Vagina (tissue), 2 donors: ENCODE results near the gene MGLL.

Experiments
- POLR2A ChIP-seq, 2 donors: fragments of 450-650 bp; IDR thresholded peaks; one replicate each; pipeline ENCODE4 v1.6.1; 2017; ENCODE audit warnings: antibody characterized with exemption in 2 of 2, mild to moderate bottlenecking in 2 of 2, moderate library complexity in 2 of 2
- POLR2AphosphoS5 ChIP-seq, 2 donors: sonication (generic); formaldehyde crosslinking; IDR thresholded peaks; one replicate each; pipeline ENCODE4 v1.9.0; 2017; ENCODE audit warnings: antibody characterized with exemption in 2 of 2, mild to moderate bottlenecking in 2 of 2, low read depth in 1 of 2; ENCODE audit not compliant: insufficient read depth in 1 of 2
- TF ChIP-seq, protein P1 (sequence below), 3 experiments: fragments of 450-650 bp in 2 of 3; fragments of 200-600 bp in 1 of 3; sonication (generic) in 1 of 3; IDR thresholded peaks; one replicate each; pipeline ENCODE4 v1.5.1; 2017 to 2019; ENCODE audit warnings: antibody characterized with exemption in 3 of 3, mild to moderate bottlenecking in 2 of 3, moderate library complexity in 2 of 3

DNA sequence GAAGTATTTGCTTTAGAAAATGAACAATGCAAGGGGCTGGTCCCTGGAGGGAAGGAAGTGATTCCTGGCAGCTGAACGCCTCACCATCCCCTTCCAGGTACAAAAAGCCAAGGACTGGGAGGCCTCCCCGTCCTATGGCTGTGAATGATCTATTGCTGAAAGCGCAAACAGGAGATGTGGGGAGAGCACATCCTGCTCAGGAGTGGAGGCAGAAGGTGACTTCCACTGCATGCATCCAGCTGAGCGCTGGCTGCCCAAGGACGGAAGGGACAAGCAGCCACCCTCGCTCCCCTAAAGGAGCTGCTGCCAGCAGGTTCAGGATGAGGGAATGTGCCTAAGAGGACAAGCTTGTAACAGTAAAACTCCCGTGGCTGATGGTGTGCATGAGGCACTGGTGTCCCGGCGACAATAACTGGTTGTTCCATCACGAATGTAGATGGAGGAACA is 108.2 kb downstream of the MGLL start:
- TF ChIP-seq POLR2AphosphoS5 (IDR thresholded peaks at IDR 0.05; ENCODE audit: insufficient read depth in 1 of 2, low read depth in 1 of 2) (no peak), POLR2A (IDR thresholded peaks at IDR 0.05) (no peak)
- TF ChIP-seq, protein P1, sequence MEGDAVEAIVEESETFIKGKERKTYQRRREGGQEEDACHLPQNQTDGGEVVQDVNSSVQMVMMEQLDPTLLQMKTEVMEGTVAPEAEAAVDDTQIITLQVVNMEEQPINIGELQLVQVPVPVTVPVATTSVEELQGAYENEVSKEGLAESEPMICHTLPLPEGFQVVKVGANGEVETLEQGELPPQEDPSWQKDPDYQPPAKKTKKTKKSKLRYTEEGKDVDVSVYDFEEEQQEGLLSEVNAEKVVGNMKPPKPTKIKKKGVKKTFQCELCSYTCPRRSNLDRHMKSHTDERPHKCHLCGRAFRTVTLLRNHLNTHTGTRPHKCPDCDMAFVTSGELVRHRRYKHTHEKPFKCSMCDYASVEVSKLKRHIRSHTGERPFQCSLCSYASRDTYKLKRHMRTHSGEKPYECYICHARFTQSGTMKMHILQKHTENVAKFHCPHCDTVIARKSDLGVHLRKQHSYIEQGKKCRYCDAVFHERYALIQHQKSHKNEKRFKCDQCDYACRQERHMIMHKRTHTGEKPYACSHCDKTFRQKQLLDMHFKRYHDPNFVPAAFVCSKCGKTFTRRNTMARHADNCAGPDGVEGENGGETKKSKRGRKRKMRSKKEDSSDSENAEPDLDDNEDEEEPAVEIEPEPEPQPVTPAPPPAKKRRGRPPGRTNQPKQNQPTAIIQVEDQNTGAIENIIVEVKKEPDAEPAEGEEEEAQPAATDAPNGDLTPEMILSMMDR (IDR thresholded peaks at IDR 0.05): no peak
